OCI-LY1 (cell line): ENCODE data around the gene OR51E1.

Source experiments
- H2AFZ ChIP-seq: fragments of 200-600 bp; sonication (generic), shearing (Covaris generic); 2 replicates; pipeline ENCODE4 v1.6.0; 2014; ENCODE audit warnings: antibody characterized with exemption, mild to moderate bottlenecking, low read length
- H3F3A ChIP-seq: fragments of 200-600 bp; sonication (generic), shearing (Covaris generic); 2 replicates; pipeline ENCODE4 v1.6.0; 2014; ENCODE audit warnings: mild to moderate bottlenecking, antibody characterized with exemption, low read length, moderate library complexity; ENCODE audit not compliant: insufficient read depth
- H3K27ac ChIP-seq: fragments of 200-600 bp; sonication (generic); 2 replicates; pipeline ENCODE4 v1.5.1; 2014; ENCODE audit warnings: low read length, mixed run types, mild to moderate bottlenecking, low read depth; ENCODE audit not compliant: poor library complexity, severe bottlenecking
- H3K27me3 ChIP-seq: fragments of 200-600 bp; sonication (generic); 2 replicates; pipeline ENCODE4 v1.6.0; 2014; ENCODE audit warnings: antibody characterized with exemption, mild to moderate bottlenecking, low read length, moderate library complexity; ENCODE audit not compliant: insufficient read depth
- H3K36me3 ChIP-seq: fragments of 200-600 bp; sonication (generic); 2 replicates; pipeline ENCODE4 v1.6.1; 2014; ENCODE audit warnings: mild to moderate bottlenecking, antibody characterized with exemption, low read length, moderate library complexity, mixed read lengths; ENCODE audit not compliant: insufficient read depth
- H3K4me1 ChIP-seq: fragments of 200-600 bp; sonication (generic); 2 replicates; pipeline ENCODE4 v1.5.1; 2014; ENCODE audit warnings: mild to moderate bottlenecking, low read length, moderate library complexity; ENCODE audit not compliant: insufficient read depth, severe bottlenecking
- H3K4me2 ChIP-seq: fragments of 200-600 bp; sonication (generic), shearing (Covaris generic); 2 replicates; pipeline ENCODE4 v1.6.1; 2014; ENCODE audit warnings: low read length
- H3K4me3 ChIP-seq: fragments of 200-600 bp; sonication (generic); 2 replicates; pipeline ENCODE4 v1.5.1; 2014; ENCODE audit warnings: low read length, low read depth, mild to moderate bottlenecking, mixed read lengths; ENCODE audit not compliant: poor library complexity, severe bottlenecking
- H3K79me2 ChIP-seq: fragments of 200-600 bp; shearing (Covaris generic); 2 replicates; pipeline ENCODE4 v1.6.1; 2016; ENCODE audit warnings: mixed run types, low read length, mixed read lengths; ENCODE audit not compliant: insufficient read depth
- H3K9ac ChIP-seq: fragments of 200-600 bp; sonication (generic), shearing (Covaris generic); 2 replicates; pipeline ENCODE4 v1.6.1; 2014; ENCODE audit warnings: mild to moderate bottlenecking, low read length, mixed read lengths
- H3K9me2 ChIP-seq: fragments of 200-600 bp; sonication (generic), shearing (Covaris generic); 2 replicates; pipeline ENCODE4 v1.6.1; 2014; ENCODE audit warnings: low read depth, mild to moderate bottlenecking, low read length, mixed read lengths
- H3K9me3 ChIP-seq: fragments of 200-600 bp; shearing (Covaris generic); 2 replicates; pipeline ENCODE4 v1.6.1; 2014; ENCODE audit warnings: low read length, mixed read lengths
- H4K20me1 ChIP-seq: fragments of 200-600 bp; sonication (generic), shearing (Covaris generic); 2 replicates; pipeline ENCODE4 v1.6.0; 2016; ENCODE audit warnings: mild to moderate bottlenecking, low read length; ENCODE audit not compliant: insufficient read depth
- CTCF ChIP-seq: fragments of 200-600 bp; sonication (generic), shearing (Covaris generic); IDR thresholded peaks from 2 replicates; pipeline ENCODE4 v1.5.1; 2017; ENCODE audit warnings: mild to moderate bottlenecking, antibody characterized with exemption, low read length, moderate library complexity, mixed read lengths
- EZH2 ChIP-seq: fragments of 200-600 bp; sonication (generic), shearing (Covaris generic); IDR thresholded peaks from 2 replicates; pipeline ENCODE4 v1.8.0; 2017; ENCODE audit warnings: borderline replicate concordance, mixed run types, mild to moderate bottlenecking, antibody characterized with exemption, low read length, moderate library complexity, mixed read lengths

The OR51E1 gene

DNA sequence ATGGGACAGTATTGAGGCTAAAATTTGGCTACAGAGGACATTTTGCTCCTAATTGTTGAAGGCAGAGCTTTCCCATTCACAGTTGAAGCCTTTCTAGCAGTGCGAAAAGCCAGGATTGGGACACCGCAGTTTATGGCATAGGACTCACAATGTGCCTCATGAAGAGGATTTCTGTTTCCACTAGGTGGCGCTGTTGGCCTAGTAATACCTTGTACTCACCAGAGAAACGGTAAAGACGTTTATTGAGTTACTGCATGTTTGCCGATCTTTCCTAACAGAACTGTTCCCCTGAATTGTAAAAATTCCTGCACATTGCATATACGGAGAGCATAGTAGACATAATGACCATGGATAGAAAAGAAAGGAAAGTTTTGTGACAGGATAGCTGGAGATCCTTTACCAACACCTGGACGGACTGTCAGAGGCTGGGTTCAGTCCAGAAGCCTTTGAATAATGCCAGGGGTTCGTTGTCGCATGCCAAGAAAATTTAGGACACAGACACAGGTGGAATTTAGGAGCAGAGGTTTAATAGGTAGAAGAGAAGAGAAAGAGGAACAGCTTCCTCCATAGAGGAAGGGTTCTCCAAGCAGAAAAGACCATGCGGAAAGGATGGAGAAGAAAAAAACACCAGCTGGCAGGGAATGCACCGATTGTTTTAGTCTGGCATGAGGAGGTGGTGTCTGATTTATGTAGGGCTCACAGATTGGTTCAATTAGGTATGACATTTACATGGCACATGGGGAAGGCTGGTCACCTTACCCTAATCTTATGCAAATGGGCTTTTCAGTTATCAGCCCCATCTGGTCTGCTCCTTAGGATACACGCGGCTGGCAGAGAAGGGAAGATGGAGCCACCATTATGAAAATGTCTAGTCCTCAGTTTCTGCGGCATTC is 17.3 kb upstream of the OR51E1 start:
- Histone ChIP-seq H3K79me2 (no peaks in the 10 kb centered on the region), H3K4me3 (no peak overlapping the region), H3K36me3 (no peaks in the 10 kb centered on the region), H3F3A (no peaks in the 10 kb centered on the region), H3K9me3 (no peaks in the 10 kb centered on the region; the same call in 1 of the 2 replicates), H4K20me1 (no peaks in the 10 kb centered on the region), H3K27me3 (no peaks in the 10 kb centered on the region), H2AFZ (no peak overlapping the region), H3K4me2 (no peak overlapping the region), H3K9ac (no peak overlapping the region), H3K9me2 (no peaks in the 10 kb centered on the region), H3K4me1 (no peaks in the 10 kb centered on the region), H3K27ac (no peak overlapping the region)
- TF ChIP-seq EZH2: no peak
- TF ChIP-seq CTCF: peak; percentile 74

- no peaks in the 10 kb centered on the region for H3K27me3 ChIP-seq
- H3K27ac ChIP-seq: no peak overlapping the region
- TF ChIP-seq EZH2 (no peak), CTCF (no peak)
- H3K79me2 ChIP-seq: no peaks in the 10 kb centered on the region
- H3K4me1 ChIP-seq: no peaks in the 10 kb centered on the region
- no peak overlapping the region for H3K9ac ChIP-seq
- no peak overlapping the region for H3K4me3 ChIP-seq
- H3K36me3 ChIP-seq: no peaks in the 10 kb centered on the region
- no peak overlapping the region for H3K4me2 ChIP-seq
- H3K9me3 ChIP-seq: no peaks in the 10 kb centered on the region
- H2AFZ ChIP-seq: no peak overlapping the region
- H3F3A ChIP-seq: no peaks in the 10 kb centered on the region
- H4K20me1 ChIP-seq: no peaks in the 10 kb centered on the region
- H3K9me2 ChIP-seq: no peaks in the 10 kb centered on the region
These were observed 7.6 kb upstream of the OR51E1 start for GRCh38 chr11:4636136-4636535.

- no peaks in the 10 kb centered on the region for H3K9me3 ChIP-seq
- no peaks in the 10 kb centered on the region for H3K36me3 ChIP-seq
- no peaks in the 10 kb centered on the region for H4K20me1 ChIP-seq
- no peak within 1 kb of the TSS for H3K4me2 ChIP-seq
- H3K9ac ChIP-seq: no peak within 1 kb of the TSS
- H2AFZ ChIP-seq: no peak within 1 kb of the TSS
- no peaks in the 10 kb centered on the region for H3K79me2 ChIP-seq
- no peak within 1 kb of the TSS for H3K27ac ChIP-seq
- H3K9me2 ChIP-seq: no peaks in the 10 kb centered on the region
- H3K4me1 ChIP-seq: no peaks in the 10 kb centered on the region
- no peak within 1 kb of the TSS for H3K4me3 ChIP-seq
- TF ChIP-seq EZH2 (no peak), CTCF (peak; percentile 86)
- no peaks in the 10 kb centered on the region for H3F3A ChIP-seq
- H3K27me3 ChIP-seq: no peaks in the 10 kb centered on the region
These were observed 6.7 kb upstream of the OR51E1 start, which contains the start of gene OR51D1 for GRCh38 chr11:4636962-4637661. Gene OR51D1, plus strand, starts transcription at chr11:4637477. Its CDS starts 2,314 bp downstream, at chr11:4639791.
